T-helper 2 cell treated with Interferon-gamma antibody and Interleukin-4, amounts not matched to agents 100 ng/mL and 5 ng/mL, for 36 hours (primary cell): ENCODE results near the gene CLCN3. TPM values are rescaled to one million over a fixed set of nuclear protein-coding genes. Genes with fewer than 3 reads are reported as not detected.
"Not testable (repeated sequence)": the region's sequence is repeated elsewhere in the genome, so short reads cannot be mapped to it uniquely, and the experiment has no call there.

Source experiments
- intact Hi-C: fragments of 100-400 bp; cut with micrococcal nuclease; formaldehyde crosslinking; loops from one replicate; pipeline ENCODE4 v1.15.1; 2023
- total RNA-seq: library from RNA; stranded (reverse); gene quantifications from 2 replicates; pipeline ENCODE4 v1.2.3, GENCODE V29; 2022

The CLCN3 gene
- total RNA-seq, 1 donor from 2014 or later, result 30.5 TPM

DNA sequence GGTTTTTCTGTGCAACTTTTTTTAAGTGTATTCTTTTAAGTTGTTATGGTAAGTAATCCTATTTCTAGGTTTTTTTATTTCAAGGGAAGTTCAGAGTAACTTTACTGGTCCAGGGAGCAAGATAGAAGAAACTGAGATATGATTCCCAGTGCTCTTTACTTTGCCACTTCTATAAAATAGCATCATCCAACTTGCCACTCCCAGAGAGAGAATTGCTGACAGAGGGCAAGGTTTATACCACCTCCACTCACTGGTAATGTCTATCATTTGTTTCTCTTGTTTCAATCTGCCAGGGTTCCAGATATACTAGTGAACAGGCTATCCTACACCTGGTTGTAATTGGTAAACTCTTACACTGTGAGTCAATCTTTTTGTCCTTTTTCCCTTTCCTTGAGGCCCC lies 3.5 kb upstream of the CLCN3 start:
- intact Hi-C loops, result no loop called here

DNA sequence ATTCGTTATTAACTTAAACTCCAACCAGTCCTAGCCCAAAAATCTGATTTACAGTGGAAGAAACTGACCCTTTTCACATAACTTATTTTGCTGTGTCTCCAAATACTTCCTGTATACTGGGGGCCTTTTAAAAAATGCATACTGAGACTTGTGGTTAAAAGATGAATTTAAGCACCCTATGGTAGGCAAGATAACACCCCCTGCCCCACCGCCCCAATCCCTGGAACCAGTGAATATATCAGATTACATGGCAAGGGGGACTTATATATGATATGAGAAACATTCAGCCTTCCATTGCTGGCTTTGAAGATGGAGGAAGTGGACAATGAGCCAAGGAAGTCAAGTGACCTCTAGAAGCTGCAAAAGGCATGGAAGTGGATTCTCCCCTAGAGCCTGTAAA lies 3.1 kb upstream of the CLCN3 start:
- intact Hi-C loops, result no loop called here

DNA sequence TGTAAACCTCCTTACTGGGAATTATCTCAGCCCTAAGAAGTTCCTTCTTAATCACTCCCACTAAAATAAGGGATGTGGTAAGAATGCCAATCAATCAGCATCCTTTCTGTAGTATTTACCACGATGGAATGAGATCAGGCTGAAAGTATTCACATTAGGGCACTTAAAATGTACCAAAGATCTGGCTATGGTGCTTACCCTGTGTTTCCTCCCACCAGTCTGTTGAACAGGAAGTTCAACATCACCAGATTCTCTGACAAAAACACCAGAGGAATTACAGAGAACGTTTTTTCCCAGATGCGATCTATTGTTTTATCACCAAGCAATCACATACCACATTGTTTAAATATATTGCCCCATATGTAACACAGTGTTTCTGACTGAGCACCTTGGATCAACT lies 2.1 kb upstream of the CLCN3 start:
- intact Hi-C loops, result no loop called here

DNA sequence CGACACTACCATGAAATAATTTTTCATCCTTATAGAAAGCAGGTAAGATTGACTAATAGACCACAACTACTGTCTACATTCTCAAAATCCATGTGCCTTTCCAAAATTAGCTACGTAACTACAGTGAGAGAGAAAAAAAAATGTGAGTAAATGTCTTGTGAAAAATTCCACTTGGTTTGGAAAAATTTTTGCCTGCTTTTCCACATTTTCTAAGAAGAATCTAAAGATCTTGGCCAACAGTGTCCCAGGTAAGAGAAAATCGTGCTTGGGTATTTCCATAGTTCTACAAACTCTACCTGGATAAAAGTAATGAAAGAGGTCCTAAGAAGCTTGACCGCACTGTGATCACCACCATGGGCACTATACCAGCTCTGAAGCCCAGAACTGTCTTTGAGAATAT lies 1.4 kb upstream of the CLCN3 start:
- intact Hi-C loops, result no loop called here

DNA sequence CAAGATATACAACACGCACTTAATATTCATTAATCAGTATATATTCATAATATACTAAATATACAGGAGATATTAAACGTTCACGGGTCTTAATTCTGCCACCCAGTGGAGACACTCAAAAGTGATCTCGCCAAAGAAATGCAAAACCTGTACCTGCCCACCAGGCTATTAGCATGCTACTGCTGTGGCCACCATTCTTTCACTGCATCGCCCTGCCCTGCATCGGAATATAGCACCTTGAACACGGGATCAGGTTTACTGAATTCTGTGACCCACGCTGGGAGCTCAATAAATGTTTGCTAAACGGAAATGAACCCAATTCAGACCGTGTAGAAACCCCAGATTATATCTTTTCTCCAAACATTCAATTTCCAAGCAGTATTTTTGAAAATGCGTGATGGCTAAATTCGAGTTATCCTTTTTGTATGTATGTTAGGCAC lies 840 bp upstream of the CLCN3 start:
- intact Hi-C loops, result no loop called here

DNA sequence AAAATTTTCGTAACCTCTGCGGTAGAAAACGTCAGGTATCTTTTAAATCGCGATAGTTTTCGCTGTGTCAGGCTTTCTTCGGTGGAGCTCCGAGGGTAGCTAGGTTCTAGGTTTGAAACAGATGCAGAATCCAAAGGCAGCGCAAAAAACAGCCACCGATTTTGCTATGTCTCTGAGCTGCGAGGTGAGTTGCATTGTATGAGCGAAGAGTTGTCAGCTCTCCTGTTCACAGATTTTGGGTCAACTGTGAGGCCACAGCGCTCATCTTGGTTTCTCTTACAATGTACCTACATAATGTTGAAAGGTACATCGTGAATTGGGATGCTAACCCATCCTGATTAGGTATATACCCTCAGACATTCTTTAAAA lies 486 bp downstream of the CLCN3 start:
- intact Hi-C loops, result loop anchor here (1.0 kb wide), 4 partner anchors 9 to 611 kb away; partner anchors contain the start of genes CBR4, HPF1 and NEK1

DNA sequence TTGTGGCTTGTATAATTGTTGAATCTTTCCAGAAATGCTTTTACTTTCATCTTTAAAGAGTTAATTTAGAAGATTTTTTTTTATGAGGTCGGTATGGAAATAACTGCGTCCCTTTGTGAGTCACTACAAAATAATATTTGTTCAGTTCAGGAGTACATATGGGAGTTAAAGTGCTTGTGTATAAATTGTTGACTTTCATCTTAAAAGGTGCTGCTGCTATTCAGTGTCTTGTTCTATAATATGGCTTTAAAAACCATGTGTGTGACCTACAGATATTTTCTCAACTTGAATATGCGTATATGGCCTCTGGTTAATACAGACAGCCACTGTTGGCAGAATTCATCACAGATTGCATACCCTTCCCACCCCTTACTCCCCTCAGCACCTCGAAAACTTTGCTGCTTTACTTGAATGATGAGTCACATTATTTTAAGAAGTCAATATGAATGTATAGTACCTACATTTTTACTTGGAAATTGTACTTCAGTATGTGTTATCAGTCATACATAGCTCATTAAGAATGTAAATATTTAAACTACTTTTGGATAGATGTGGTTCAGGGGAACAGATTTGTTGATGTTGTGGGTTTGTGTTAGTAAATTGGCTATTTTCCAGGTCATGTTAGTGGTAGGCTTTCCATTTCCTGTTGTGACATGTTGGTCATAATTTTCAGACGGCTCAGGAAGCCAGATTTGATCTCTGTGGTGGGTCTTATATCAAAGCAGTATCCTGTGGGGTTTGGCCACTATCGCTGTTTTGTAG lies 1.5 kb downstream of the CLCN3 start:
- intact Hi-C loops, result no loop called here

DNA sequence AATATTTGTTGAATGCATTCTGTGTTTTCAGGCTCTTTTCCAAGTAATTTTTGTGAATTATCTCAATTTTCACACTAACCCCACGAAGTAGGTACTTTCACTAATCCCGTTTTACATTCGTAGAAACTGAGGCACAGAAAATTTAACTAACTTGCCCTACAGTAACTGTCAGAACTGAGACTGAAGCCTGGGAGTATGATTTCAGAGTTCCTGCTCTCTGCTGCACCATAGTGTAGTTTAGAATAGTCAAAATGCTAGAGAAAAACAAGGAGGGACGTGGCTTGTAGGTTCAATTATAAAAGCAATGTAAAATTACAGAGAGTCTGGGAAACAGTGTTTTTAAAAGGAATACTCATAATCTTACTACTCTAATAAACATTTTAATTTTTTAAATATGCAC lies 2.2 kb downstream of the CLCN3 start:
- intact Hi-C loops, result no loop called here

DNA sequence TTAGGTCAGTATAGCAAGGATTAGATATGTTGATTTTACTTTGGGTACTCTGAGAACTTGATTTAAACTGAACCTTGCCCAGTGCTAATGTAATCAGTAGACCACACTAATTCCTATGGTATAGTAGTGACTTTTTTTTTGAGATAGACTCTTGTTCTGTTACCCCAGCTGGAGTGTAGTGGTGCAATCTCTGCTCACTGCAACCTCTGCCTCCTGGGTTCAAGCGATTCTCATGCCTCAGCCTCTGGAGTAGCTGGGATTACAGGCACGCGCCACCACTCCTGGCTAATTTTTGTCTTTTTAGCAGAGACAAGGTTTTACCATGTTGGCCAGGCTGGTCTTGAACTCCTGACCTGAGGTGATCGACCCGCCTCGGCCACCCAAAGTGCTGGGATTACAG lies 3.6 kb downstream of the CLCN3 start:
- intact Hi-C loops, result not testable (repeated sequence)

DNA sequence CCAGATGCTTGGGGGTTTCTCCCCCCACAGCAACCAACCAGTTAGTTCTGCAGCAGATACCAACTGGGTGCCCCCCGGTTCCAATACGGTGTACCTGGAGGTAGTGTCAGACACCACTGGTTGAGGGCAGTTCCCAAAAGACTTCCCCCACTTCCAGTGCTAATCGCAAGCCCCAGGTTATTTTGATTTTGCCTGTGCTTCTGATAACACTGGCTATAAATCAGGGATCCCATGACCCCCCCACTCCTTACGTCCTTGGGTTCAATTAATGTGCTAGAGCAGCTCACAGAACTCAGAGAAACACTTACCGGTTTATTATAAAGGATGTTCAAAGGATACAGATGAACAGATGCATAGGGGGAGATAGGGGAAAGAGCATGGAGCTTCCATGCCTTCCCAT lies 5.5 kb downstream of the CLCN3 start:
- intact Hi-C loops, result no loop called here

DNA sequence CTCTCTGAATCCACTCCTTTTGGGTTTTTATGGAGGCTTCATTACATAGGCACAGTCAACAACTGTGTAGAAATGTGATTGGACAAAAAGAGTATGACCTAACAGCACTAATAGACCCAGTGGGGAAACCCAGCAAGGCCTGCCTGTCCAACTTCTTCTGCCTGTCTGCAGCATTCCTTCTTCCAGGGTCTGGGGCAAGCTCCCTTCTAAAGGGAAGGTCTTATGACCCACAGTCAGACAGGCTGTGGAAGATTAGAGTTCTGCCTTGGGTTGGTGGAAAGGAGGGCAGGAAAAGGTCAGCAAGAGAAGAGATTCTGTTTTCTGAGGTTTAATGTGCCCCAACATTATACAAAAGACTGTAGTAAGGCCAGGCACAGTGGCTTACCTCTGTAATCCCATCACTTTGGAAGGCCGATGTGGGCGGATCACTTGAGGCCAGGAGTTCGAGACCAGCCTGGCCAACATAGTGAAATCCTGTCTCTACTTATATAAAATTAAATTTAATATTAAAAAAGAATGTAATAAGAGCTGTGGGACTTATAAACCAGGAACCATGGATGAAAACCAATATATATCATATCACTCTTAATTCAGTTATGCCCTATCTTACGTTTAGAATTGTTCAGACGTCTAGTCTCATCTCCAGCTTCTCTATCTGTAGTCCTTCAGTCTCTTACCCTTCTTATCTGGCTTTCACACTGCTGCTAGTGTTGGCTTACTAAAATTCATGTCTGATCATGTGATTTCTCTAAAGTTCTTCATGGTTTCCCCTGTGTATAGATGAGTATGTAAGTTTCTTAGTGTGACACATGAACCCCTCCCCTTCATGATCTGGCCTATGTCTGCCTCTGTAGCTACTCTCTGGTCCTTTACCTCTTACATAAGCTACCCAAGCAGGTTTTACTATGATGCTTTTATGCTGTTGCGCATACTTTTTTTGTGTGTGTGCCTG lies 6.2 kb downstream of the CLCN3 start:
- intact Hi-C loops, result no loop called here

DNA sequence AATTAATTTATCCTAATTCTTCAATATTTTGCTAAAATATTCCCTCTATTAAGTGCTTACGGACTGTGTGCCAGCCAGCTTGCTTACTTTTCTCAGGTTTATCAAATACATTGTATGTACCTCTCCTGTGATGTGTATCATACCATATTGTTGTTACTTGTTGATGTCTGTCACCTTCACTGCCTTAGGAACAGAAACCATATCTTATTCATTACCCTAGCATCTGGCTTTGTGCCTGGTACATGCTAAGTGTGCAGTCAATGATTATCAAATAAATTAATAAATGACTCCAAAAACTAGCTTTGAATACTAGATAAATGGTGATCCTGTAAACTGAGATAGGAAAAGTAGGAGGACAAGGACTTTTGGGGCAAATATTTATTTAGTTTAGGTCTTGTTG lies 6.9 kb downstream of the CLCN3 start:
- intact Hi-C loops, result no loop called here

DNA sequence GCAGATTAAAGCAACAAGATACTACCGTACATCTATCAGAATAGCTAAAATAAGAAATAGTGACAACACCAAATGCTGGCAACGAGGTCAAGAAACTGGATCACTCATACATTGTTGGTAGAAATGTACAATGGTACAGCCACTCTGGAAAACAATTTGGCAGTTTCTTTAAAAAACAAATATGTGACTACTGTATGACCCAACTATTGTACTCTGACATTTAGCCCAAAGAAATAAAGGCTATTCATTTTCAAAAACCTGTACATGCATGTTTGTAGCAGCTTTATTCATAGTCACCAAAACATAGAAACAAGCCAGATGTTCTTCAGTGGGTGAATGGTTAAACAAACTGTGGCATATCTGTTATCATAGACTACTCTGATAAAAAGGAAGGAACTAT lies 8.2 kb downstream of the CLCN3 start:
- intact Hi-C loops, result no loop called here

DNA sequence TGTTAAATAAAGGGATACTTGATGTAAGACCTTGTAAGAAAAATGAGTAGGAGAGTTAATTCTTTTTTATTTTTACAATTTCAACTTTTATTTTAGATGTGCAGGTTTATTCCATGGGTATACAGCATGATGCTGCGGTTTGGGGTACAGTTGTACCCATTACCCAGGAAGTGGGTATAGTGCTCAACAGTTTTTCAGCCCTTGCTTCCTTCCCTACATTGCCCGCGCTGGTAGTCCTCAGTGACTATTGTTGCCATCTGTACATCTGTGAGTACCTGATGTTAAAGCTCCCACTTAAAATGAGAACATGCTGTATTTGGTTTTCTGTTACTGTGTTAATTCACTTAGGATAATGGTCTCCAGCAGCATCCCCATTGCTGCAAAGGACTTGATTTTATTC lies 9.7 kb downstream of the CLCN3 start:
- intact Hi-C loops, result no loop called here

DNA sequence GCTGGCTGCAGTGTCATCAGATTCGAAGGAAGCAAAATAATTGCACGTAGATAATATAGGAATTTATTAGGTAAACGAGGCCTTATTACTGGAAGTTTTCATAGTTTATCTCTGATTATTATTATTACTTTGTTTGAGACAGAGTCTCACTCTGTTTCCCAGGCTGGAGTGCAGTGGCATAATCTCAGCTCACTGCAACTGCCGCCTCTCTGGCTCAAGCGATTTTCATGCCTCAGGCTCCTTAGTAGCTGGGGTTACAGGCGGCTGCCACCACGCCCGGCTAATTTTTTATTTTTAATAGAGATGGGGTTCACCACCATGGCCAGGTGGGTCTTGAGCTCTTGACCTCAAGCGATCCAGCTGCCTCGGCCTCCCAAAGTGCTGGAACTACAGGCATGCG lies 12.5 kb downstream of the CLCN3 start:
- intact Hi-C loops, result no loop called here

DNA sequence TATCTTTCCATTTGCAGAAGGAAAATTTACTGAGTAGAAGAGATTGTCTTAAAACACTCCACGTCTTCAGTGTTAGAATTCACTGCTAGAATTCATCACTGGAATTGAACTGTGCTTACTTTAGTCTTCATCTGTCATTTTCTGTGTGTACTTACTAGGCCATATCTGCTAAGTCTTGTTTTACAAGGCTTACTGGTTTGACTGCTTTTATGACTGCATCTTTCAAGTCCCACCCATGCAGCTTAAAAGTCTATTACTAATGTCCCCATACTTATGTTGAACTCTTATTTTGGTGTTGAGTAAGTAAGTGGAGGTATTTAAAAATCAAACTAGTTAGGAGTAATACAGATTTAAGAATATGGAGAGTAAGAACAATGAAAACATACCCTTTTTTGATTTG lies 14.6 kb downstream of the CLCN3 start:
- intact Hi-C loops, result no loop called here

DNA sequence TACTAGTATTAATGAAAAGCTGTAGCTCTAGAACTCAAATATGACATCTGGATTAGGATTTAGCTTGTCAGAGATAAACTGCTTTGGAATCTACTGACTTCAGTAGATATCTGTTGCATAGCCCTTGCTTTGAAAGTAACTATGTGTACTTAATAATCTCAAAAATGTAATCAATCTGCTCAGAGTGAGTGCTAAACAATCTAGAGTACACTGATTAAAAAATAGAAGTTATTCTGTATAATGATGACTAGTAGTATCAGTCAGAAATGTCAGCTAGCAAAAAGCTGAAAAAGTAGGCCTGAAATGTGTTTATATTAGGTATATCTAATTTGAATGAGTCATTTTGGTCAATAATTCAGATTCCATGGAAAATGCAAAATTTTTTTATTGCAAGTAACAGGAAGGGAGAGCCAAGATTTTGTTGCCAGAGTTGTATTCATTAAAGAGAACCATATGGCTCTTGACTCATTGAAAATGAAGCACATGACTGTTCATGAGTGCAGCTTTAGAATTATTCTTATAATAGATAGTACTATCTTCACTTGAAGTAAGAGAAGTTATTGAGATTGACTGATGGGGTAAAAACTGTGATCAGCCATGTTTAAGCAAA lies 20.0 kb downstream of the CLCN3 start:
- intact Hi-C loops, result no loop called here

DNA sequence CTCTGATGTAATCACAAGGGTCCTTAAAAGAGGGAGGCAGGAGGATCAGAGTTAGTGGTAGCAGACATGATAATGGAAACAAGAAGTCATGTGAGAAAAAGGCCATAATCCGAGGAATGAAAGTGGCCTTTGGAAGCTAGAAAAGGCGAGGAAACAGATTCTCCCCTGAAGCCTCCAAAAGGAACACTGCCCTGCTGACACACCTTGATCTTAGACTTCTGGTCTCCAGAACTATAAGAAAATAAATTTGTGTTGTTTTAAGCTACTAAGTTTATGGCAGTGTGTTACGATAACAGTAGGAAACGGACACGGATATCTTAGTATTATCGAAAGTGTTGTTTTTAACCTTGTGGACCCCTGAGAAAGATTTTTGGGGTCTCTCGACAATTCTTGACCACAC lies 24.4 kb downstream of the CLCN3 start:
- intact Hi-C loops, result no loop called here

DNA sequence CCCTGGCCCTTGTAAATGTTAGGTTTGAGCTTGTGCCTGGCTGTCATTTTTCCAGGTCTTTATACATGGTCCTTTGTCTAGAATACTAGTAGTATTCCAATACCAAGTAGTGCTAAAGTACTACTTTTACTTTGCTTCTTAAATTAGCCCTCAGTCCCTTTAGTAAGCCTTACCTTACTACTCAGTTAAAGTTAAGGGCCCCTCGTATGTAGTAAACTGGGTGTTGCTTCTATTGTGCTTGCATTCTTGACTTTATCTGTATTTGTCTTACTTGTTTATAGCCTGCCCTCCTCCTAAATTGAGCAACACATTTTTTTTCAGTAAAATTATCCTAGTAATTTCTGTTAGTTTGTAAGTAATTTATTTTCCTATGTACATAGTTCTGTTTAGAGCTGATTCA lies 25.2 kb downstream of the CLCN3 start:
- intact Hi-C loops, result no loop called here

DNA sequence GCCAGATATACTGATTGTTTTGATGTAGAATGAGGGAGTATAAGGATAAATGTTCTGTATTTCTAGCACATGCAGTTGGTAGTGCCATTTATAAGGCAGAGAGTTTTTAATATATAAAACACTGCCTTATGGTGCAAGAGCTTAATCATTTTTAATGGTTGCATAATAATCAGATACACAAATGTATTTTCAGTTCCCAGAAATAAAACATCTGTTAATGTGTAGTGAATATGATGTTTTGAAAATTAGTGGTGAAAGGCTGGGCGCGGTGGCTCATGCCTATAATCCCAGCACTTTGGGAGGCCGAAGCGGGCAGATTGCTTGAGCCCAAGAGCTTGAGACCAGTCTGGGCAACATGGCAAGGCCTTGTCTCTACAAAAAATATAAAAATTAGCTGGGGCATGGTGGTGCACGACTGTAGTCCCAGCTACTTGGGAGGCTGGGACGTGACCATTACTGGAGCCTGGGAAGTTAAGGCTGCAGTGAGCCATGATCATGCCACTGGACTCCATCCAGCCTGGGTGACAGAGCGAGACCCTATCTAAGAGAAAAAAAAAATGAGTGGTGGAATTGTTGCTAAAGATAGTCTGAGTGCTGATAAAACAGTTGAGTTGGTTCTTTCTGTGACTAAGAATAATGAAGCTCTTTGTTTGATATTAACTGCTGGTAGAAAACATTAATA lies 29.3 kb downstream of the CLCN3 start:
- intact Hi-C loops, result no loop called here

DNA sequence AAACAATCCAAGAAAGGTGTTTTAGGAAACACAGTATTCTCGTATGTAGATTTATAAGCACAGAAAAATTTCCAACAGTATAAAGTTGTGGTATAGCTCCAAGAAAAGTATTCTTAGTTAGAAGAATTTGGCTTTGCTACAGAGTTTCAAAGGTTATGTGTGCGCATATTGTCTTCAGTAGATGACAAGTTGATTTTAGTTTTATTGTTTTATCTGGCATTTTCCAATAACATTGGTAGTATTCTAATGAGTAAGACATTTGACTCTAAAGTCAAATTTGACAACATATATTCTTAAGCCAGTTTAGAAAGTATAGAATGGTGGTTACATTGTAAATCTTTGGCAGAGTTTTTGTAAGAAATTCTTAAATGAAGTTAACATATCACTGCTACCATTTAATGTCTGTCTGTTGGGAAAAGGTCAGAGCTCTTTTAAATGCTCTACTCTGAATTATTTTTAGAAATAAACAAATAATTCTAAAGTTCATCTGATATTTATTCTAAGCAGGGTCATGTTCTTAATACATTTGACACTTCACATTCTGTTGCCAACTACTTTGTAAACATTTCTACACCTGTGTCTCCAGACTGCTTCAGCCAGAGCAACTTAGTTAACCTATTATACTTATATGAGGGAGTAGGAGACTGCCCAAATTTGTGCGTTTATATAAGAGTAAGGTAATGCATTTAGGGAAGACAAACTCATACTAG lies 30.0 kb downstream of the CLCN3 start:
- intact Hi-C loops, result no loop called here
